NOMO-1 (cell line): ENCODE data around the gene CMTM4.
"Not testable (repeated sequence)": the region's sequence is repeated elsewhere in the genome, so short reads cannot be mapped to it uniquely, and the experiment has no call there.

ENCODE experiments used
- DNase-seq, 2 experiments: peaks; one replicate each; lab custom pipeline; 2025; ENCODE audit not compliant: unreplicated experiment in 2 of 2; lab: John Stamatoyannopoulos, UW

CMTM4 gene

GRCh38 chr16:66572356-66572755, 124.2 kb downstream of the CMTM4 start:
- no peak for DNase-seq

- DNase-seq: no peak
These were observed 126.6 kb downstream of the CMTM4 start for GRCh38 chr16:66569827-66570405.

GRCh38 chr16:66569131-66569530, 127.4 kb downstream of the CMTM4 start:
- no peak for DNase-seq

GRCh38 chr16:66568355-66568754, 128.2 kb downstream of the CMTM4 start:
- no peak for DNase-seq

GRCh38 chr16:66567270-66567669, 129.3 kb downstream of the CMTM4 start:
- DNase-seq: not testable (repeated sequence)

DNA sequence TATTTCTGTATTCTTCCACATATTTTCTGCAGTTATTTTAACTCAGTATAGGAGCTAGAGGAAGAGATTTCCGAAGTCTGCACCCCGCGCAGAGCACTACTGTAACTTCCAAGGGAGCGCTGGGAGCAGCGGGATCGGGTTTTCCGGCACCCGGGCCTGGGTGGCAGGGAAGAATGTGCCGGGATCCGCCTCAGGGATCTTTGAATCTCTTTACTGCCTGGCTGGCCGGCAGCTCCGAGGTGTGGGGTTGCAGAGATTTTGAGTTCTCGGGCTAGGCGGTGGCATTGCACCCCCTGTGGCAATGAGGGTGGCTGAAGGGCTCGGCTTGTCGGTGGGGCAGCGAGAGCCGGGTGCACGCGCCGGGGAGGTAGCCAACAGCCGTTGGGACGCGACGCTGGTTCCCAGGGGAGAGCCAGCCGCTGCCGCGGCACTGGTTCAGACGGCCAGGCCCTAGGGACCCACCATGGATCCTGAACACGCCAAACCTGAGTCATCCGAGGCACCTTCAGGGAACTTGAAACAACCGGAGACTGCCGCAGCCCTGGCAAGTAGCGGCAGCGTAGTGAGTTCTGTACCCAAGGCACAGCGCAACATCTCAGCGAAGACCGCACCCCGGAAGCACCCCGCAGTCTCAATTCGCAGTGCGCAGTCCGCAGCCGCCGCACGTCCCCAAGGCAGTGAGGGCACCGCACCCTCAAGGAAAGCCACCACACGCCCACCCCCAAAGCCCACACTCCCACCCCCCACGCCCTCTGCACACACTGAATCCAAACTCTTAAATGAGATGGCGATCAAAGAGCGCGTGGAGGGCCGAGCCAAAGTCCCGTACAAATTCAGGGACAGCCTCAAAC, 130.3 kb downstream of the CMTM4 start, which contains the start of gene CMTM1:
CMTM1 (plus strand) TSS at position 389 of the 851 bp plus-strand sequence; CDS start at position 464, 75 bp downstream.
- no peak for DNase-seq
